Stimulated activated CD4-positive, alpha-beta T cell treated with anti-CD3 and anti-CD28 coated beads, TNF-alpha, amount 100 ng/mL, for 1 hour (primary cell): ENCODE results near the gene PCDHGA10.
"Not testable (repeated sequence)": the region's sequence is repeated elsewhere in the genome, so short reads cannot be mapped to it uniquely, and the experiment has no call there.

Experiments used
- DNase-seq, 3 donors: peaks; one replicate each; pipeline ENCODE4 v3.0.0-alpha.2; 2020; ENCODE audit warnings: low read depth in 3 of 3, low spot score in 1 of 3

PCDHGA10 gene

DNA sequence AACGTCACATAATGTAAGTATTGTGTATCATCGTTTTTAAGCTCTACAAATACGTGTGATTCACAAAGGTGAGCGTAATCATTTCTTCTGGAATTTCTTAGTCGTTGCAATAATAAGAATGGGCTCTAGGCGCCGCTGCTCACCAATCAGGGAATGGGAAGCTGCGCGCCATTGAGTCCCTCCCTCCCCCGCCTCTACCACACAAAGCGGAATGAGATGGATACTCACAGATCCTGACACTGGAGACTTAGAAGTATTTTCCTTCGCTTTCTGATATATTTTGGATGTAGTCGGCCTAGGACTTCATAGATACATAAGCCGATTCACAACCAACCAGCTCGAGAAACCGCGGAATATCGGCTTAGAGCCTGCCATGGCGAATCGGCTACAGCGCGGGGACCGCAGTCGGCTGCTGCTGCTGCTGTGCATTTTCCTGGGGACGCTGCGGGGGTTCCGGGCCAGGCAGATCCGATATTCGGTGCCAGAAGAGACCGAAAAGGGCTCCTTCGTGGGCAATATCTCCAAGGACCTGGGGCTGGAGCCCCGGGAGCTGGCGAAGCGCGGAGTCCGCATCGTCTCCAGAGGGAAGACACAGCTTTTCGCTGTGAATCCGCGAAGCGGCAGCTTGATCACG, 8.2 kb downstream of the PCDHGA10 start, which contains the start of gene PCDHGA11:
Gene PCDHGA11 (plus strand): TSS at position 197 of the 634 bp plus-strand sequence. CDS start 177 bp downstream, at position 374.
- DNase-seq, result no peak

DNA sequence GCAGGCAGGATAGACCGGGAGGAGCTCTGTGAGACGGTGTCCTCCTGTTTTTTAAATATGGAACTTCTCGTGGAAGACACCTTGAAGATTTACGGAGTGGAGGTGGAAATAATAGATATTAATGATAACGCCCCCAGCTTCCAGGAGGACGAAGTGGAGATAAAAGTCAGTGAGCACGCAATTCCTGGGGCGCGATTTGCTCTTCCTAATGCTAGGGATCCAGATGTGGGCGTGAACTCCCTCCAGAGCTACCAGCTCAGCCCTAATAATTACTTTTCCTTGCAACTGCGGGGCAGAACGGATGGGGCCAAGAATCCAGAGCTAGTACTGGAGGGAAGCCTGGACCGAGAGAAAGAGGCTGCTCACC, 8.7 kb downstream of the PCDHGA10 start:
- no peak for DNase-seq

GRCh38 chr5:141422742-141423291, 10.0 kb downstream of the PCDHGA10 start:
- no peak for DNase-seq

DNA sequence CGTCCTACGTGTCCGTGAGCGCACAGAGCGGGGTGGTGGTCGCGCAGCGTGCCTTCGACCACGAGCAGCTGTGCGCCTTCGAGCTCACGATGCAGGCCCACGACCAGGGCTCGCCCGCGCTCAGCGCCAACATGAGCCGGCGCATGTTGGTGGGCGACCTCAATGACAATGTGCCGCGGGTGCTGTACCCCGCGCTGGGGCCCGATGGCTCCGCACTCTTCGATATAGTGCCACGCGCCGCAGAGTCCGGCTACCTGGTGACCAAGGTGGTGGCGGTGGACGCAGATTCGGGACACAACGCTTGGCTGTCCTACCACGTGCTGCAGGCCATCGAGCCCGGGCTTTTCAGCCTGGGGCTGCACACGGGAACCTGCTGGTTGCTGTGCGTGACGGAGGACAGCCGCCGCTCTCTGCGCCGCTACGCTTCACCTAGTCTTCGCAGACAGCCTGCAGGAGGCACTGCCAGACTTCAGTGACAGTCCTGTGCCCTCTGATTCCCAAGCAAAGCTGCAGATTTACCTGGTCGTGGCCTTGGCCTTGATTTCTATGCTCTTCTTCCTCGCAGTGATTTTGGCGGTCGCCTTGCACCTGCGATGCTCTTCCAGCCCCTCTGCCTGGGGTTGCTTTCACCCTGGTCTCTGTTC, 15.1 kb downstream of the PCDHGA10 start:
- DNase-seq, result no peak

GRCh38 chr5:141430332-141431113, 17.7 kb downstream of the PCDHGA10 start, which contains the start of gene PCDHGA12:
Gene PCDHGA12 (plus strand): TSS chr5:141430507. CDS start chr5:141430760, 253 bp downstream.
- no peak for DNase-seq

DNA sequence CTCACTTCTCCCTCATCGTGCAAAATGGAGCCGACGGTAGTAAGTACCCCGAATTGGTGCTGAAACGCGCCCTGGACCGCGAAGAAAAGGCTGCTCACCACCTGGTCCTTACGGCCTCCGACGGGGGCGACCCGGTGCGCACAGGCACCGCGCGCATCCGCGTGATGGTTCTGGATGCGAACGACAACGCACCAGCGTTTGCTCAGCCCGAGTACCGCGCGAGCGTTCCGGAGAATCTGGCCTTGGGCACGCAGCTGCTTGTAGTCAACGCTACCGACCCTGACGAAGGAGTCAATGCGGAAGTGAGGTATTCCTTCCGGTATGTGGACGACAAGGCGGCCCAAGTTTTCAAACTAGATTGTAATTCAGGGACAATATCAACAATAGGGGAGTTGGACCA, 18.5 kb downstream of the PCDHGA10 start:
- no peak for DNase-seq

GRCh38 chr5:141432308-141432707, 19.5 kb downstream of the PCDHGA10 start:
- not testable (repeated sequence) for DNase-seq

DNA sequence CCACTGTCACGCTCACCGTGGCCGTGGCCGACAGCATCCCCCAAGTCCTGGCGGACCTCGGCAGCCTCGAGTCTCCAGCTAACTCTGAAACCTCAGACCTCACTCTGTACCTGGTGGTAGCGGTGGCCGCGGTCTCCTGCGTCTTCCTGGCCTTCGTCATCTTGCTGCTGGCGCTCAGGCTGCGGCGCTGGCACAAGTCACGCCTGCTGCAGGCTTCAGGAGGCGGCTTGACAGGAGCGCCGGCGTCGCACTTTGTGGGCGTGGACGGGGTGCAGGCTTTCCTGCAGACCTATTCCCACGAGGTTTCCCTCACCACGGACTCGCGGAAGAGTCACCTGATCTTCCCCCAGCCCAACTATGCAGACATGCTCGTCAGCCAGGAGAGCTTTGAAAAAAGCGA, 19.9 kb downstream of the PCDHGA10 start:
- DNase-seq, result not testable (repeated sequence)

GRCh38 chr5:141434006-141434405, 21.2 kb downstream of the PCDHGA10 start:
- no peak for DNase-seq

DNA sequence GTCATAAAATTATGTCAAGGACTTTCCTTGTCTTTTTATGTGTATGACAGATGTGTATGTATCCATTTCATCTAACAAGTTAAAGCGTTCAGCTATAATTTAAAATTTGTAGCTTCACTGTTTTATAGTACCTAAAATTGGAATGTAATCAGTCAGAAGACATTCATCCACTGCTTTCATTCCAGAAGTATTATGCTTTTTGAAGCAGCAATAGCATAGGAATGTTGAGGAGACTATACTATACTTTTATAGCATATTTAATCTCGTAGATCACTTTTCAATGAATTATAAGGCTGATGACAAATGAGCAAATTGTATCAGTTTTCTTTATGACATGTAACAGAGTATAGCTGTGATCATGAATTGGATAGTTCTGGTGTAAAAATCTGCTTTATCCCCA, 24.4 kb downstream of the PCDHGA10 start:
- DNase-seq, result no peak

GRCh38 chr5:141439411-141440141, 26.8 kb downstream of the PCDHGA10 start:
- no peak for DNase-seq

GRCh38 chr5:141440341-141440740, 27.6 kb downstream of the PCDHGA10 start:
- DNase-seq, result no peak

DNA sequence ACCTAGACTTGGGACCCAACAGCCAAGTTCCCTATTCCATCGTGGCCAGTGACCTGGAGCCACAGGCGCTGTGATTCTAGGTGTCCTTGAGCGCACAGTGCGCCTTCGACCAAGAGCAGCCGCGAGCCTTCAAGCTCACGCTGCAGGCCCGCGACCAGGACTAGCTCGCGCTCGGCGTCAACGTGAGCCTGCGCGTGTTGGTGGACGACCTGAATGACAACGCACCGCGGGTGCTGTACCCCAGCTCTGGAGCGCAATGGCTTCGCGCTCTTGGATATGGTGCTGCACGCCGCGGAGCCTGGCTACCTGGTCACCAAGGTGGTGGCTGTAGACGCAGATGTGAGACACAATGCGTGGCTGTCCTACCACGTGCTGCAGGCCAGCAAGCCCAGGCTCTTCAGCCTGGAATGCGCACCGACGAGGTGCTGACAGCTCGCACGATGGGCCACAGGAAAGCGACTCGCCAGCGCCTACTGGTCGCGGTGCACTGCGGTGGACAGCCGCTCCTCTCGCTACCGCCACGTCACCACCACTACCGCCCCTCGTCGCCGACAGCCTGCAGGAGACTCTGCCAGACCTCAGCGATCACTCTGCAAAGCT, 28.9 kb downstream of the PCDHGA10 start:
- no peak for DNase-seq

GRCh38 chr5:141465351-141465750, 52.6 kb downstream of the PCDHGA10 start:
- no peak for DNase-seq
